ENCODE results near the gene RHEX.

Gene RHEX

GRCh38 chr1:206089341-206089740, 36.4 kb downstream of the RHEX start:
- TF ChIP-seq CTCF (IDR thresholded peaks at IDR 0.05; ENCODE audit: low read depth, low read length), result no peak

GRCh38 chr1:206094024-206094423, 41.1 kb downstream of the RHEX start:
- H3K4me3 ChIP-seq (ENCODE audit: low read depth, low read length), result no peak overlapping the region
- no peak for TF ChIP-seq CTCF (IDR thresholded peaks at IDR 0.05; ENCODE audit: low read depth, low read length)
- no peak for DNase-seq (ENCODE audit: low read depth, low spot score)
- in situ Hi-C loops (cut with HindIII; ENCODE audit: low sequenced_read_pairs), result no loop called here

More at GRCh38 chr1:206089341-206089740, 36.4 kb downstream of the RHEX start:
- DNase-seq (ENCODE audit: low read depth, low spot score), result no peak
- H3K4me3 ChIP-seq (ENCODE audit: low read depth, low read length), result no peak overlapping the region
- in situ Hi-C loops (cut with HindIII; ENCODE audit: low sequenced_read_pairs), result no loop called here

GRCh38 chr1:206097381-206097780, 44.4 kb downstream of the RHEX start:
- in situ Hi-C loops (cut with HindIII; ENCODE audit: low sequenced_read_pairs), result no loop called here
- no peak for TF ChIP-seq CTCF (IDR thresholded peaks at IDR 0.05; ENCODE audit: low read depth, low read length)
- no peak overlapping the region for H3K4me3 ChIP-seq (ENCODE audit: low read depth, low read length)
- DNase-seq (ENCODE audit: low read depth, low spot score), result no peak

GRCh38 chr1:206098242-206098919, 45.4 kb downstream of the RHEX start:
- DNase-seq (ENCODE audit: low read depth, low spot score), result no peak
- in situ Hi-C loops (cut with HindIII; ENCODE audit: low sequenced_read_pairs), result no loop called here
- no peak for TF ChIP-seq CTCF (IDR thresholded peaks at IDR 0.05; ENCODE audit: low read depth, low read length)
- no peak overlapping the region for H3K4me3 ChIP-seq (ENCODE audit: low read depth, low read length)

- in situ Hi-C loops (cut with HindIII; ENCODE audit: low sequenced_read_pairs), result loop anchor here (25.0 kb wide), 1 partner anchor 188 kb away; no protein-coding TSS in a partner anchor
Observed at GRCh38 chr1:206100226-206100815, 47.3 kb downstream of the RHEX start.

More at GRCh38 chr1:206100226-206100815, 47.3 kb downstream of the RHEX start:
- TF ChIP-seq CTCF (IDR thresholded peaks at IDR 0.05; ENCODE audit: low read depth, low read length), result no peak
- no peak overlapping the region for H3K4me3 ChIP-seq (ENCODE audit: low read depth, low read length)
- no peak for DNase-seq (ENCODE audit: low read depth, low spot score)

Measured in astrocyte of the spinal cord (primary cell).